COLO668 (cell line): ENCODE measurements around the gene CYTH1.
"Not testable (repeated sequence)": the region's sequence is repeated elsewhere in the genome, so short reads cannot be mapped to it uniquely, and the experiment has no call there.

Experiments
- DNase-seq: peaks from one replicate; lab custom pipeline; 2025; ENCODE audit not compliant: unreplicated experiment; lab: John Stamatoyannopoulos, UW

CYTH1 gene

GRCh38 chr17:78789149-78789662 lies 7.1 kb upstream of the CYTH1 start:
- no peak for DNase-seq

- DNase-seq: no peak
Observed at GRCh38 chr17:78788451-78788850, 6.4 kb upstream of the CYTH1 start.

GRCh38 chr17:78787444-78787843 lies 5.4 kb upstream of the CYTH1 start:
- DNase-seq: peak; percentile 4

GRCh38 chr17:78785663-78786057 lies 3.6 kb upstream of the CYTH1 start:
- peak; percentile 3 for DNase-seq

- DNase-seq: no peak
Observed at GRCh38 chr17:78785011-78785662, 3.1 kb upstream of the CYTH1 start.

- DNase-seq: no peak
Observed at GRCh38 chr17:78784352-78784751, 2.3 kb upstream of the CYTH1 start.

- DNase-seq: no peak
Observed at GRCh38 chr17:78783711-78784324, 1.7 kb upstream of the CYTH1 start.

GRCh38 chr17:78781104-78781892 lies 775 bp downstream of the CYTH1 start:
- DNase-seq: peak; percentile 38

- DNase-seq: no peak
Observed at GRCh38 chr17:78780335-78780734, 1.7 kb downstream of the CYTH1 start.

GRCh38 chr17:78779850-78780249 lies 2.2 kb downstream of the CYTH1 start:
- DNase-seq: peak; percentile 3

- DNase-seq: not testable (repeated sequence)
Observed at GRCh38 chr17:78779286-78779651, 2.8 kb downstream of the CYTH1 start.

GRCh38 chr17:78777881-78778280 lies 4.2 kb downstream of the CYTH1 start:
- DNase-seq: no peak

GRCh38 chr17:78774956-78775571 lies 7.0 kb downstream of the CYTH1 start:
- DNase-seq: no peak

GRCh38 chr17:78774453-78774852 lies 7.6 kb downstream of the CYTH1 start:
- DNase-seq: no peak

GRCh38 chr17:78771758-78772382 lies 10.2 kb downstream of the CYTH1 start:
- DNase-seq: no peak

GRCh38 chr17:78769196-78769773 lies 12.8 kb downstream of the CYTH1 start:
- DNase-seq: no peak

- DNase-seq: no peak
Observed at GRCh38 chr17:78767806-78768205, 14.3 kb downstream of the CYTH1 start.

- no peak for DNase-seq
Observed at GRCh38 chr17:78766743-78767294, 15.3 kb downstream of the CYTH1 start.

GRCh38 chr17:78766225-78766624 lies 15.8 kb downstream of the CYTH1 start:
- DNase-seq: no peak

- DNase-seq: no peak
Observed at GRCh38 chr17:78765821-78766220, 16.3 kb downstream of the CYTH1 start.
